DMS114 treated with DMSO at 0.1 percent for 48 hours (cell line): Measurements from ENCODE around the gene STARD13.
"Not testable (repeated sequence)": the region's sequence is repeated elsewhere in the genome, so short reads cannot be mapped to it uniquely, and the experiment has no call there.

Experiments used
- DNase-seq: peaks from one replicate; lab custom pipeline; 2025; ENCODE audit not compliant: unreplicated experiment; lab: John Stamatoyannopoulos, UW

The STARD13 gene

DNA sequence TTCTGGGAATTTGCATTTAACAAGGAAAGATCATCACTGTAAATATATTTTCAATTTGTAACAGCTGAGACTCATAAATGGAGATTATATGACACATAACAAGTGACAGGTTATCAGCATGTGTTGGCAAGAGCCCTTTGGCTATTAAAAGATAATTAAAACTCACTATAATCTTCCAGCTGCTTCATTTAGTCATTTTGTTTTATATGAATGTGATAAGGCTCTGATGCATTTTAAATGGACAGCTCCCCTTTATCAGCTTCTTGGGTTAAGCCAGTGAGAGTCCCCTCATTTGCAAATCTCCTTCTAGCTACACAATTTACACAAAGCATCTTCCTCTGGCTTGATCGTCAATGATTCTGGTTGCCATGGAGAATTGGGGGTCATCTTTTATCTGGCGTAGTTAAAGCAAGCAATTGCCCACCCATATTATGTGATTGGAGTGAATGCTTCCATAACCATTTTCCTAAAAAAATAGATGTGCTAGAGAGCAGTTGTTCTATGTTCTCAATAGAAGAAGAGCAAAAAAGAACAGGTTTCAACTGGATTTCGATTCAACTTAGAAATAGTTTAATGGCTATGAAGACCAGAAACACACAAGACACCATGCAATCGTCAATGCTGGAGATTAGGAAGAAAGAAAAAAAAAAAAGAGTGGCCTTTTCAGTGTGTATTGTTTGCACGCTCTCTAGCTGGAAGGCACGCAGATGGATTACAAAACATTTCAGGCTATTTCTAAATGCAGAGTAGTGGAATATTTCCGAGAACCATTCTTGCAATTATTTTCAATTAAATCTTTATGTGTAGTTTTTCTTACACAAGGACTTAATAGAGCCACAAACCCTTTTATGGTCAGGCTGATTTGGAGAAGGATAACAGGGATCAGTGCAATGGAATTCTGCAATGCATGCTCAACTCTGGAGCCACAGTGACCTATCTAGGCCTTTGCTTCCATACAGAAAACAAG, 27.4 kb downstream of the STARD13 start:
- no peak for DNase-seq

DNA sequence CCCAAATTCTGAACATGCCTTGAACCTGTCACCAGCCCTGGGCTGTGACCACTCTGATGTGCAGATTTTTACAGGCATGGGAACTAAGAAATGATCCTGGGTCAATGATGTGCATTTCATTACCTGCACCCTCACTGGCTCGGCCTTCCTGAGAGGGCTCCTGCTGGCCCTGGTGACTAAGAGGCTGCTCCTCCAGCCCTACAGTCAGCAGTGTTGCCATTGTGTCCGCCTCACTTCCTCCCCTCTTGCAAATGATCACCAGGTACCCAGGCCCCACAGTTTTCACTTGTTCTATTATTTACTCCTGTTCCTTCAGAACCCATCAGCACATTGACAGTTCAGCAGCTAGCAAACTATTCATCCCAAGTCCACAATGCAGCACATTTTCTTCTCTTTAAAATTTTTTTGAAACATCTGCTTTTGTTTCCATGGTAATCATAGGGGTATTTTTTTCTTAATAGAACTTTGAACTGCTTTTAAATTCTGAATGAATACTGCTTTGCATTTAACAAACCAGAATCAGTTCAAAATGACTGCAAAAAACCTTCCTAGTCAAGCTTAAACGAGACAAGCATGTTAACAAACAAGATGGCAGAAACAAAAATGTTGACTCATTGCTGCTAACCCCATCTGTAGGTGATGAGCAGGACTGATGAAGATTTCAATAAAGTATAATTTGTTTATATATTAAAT, 29.3 kb downstream of the STARD13 start:
- DNase-seq: no peak

DNA sequence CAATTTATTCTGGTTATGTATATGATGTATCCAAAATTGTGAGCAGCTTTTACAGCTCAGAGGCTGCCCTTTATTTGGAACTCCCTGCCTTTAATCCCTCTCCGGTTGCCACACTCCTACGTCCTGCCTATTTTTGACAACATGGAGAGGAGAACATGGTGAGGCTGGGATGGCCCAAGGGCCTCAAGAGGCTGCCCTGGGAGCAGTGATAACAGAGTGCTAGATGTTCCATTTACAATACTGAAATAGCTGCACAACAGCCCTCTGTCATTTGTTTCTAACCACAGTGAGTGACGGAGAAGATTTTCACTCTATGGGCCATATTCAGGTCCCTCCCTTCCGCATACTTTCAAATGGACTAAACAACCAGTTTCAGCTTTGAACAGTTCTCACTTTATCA, 33.4 kb downstream of the STARD13 start:
- no peak for DNase-seq

DNA sequence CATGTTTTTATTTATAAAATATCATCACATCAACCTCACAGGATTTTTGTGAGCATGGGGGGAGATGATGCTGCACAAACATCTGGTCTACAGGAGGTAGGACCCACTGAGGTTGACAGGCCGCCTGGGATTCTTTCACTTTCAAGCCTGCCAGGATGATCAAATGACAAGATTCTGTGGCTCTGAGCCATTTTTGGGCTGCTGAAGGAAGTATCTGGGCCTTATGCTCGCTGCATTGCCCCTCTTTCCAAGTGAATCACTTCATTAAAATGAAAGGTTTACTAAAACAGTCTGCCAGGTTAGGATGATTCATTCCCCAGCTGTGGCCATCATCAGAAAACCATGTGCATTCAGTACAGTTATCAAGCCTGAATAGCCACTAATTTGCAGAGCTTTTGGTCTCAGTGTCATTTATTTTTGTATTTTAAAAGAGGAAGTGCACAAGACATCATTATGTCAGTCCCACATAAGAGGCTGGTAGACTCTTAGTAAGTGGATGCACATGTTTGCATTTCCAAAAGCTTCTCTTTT, 34.4 kb downstream of the STARD13 start:
- no peak for DNase-seq

DNA sequence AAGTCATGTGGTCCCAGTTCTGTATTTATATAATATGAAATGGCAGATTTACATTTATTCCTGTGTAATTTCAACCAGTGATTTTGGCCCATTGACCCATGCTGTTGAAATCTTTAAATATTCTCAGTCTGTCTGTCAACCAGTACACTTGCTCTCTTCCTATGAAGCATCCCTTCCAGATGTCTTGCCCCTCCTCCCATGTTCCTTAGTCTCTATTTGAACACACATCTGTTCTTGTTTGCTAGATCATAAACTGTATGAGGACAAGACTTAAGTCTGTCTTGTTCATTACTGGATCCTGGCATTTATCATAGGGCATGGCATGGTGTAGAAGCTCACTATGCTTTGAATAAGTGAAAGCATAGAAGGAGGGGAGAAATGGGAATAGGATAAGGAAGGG, 34.9 kb downstream of the STARD13 start:
- DNase-seq: no peak

DNA sequence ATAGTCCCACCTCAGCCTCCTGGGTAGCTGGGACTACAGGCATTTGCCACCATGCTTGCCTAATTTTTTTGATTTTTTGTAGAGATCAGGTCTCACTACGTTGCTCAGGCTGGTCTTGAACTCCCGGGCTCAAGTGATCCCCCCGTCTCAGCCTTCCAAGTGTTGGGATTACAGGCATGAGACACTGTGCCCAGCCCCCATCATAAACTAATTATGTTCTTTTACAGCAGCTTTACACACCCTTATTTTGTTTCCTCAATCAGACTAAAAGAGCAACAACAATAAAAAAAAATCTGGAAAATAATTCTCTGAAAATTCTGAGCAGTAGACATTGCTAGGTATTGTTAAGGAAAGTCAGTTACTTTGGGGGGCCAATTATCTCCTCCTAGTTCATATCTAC, 35.7 kb downstream of the STARD13 start:
- no peak for DNase-seq

DNA sequence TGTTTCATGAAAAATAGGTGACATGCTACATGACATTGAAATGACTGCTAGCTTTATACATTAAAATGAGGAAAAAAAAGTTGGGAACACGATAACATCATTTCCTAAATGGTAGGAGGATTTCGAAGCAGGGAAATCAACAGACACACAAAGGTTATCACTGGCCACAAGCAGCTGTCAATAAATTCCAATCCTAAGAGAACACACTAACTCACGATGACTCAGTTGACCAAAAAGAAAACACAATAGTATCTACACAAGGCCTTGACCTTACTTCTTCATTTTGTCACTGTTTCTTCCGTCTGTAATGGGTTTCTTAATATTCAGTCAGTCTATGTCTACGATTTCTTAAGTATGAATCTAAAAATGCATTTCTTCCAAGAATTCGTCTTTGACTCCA, 36.5 kb downstream of the STARD13 start:
- DNase-seq: no peak

DNA sequence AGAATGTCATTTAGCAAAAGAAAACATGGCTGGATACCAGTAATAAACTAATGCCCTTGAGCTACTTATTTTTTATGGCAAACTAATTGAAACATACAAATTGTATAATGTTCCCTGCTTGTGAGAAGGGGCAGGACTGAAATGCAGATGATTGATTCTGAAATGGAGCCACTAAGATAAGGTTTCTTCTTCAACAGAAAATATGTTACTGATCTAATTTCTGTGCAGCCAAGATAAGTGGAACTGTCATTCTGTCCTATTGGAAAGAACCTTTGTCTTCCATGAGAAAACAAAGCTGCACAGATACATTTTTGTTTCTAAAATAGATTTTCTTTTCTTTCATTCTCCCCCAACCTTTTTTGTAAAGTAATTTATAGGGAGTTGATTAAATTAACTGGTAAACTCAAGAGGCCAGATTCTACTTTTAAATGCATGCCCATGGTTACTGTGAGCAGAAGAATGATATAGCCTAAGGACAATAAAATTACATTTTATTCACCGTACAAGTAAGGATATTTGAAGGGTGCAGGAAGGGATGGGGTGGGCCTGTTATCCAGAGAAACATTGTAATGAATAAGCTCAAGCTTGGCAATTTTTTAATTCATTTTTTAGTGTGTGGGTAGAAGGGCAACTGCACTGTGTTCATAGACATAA, 39.9 kb downstream of the STARD13 start:
- DNase-seq: no peak

DNA sequence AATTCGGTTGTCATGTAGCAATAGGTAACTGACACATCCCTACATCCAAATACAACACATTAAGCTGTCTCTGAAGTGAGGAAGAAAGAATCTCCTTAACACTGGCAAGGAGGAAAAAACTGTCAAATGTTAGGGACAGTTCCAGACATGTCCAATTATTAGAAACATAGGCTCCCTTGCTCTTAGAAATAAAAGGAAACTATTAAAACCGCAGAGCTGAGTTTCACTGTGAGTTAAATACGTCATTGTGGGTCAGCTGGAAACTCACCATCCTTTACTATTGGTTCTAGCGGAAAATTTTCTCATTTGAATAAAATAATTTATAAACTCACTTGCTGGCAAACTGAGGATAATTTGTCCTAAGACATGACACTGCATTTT, 40.7 kb downstream of the STARD13 start:
- DNase-seq: no peak

DNA sequence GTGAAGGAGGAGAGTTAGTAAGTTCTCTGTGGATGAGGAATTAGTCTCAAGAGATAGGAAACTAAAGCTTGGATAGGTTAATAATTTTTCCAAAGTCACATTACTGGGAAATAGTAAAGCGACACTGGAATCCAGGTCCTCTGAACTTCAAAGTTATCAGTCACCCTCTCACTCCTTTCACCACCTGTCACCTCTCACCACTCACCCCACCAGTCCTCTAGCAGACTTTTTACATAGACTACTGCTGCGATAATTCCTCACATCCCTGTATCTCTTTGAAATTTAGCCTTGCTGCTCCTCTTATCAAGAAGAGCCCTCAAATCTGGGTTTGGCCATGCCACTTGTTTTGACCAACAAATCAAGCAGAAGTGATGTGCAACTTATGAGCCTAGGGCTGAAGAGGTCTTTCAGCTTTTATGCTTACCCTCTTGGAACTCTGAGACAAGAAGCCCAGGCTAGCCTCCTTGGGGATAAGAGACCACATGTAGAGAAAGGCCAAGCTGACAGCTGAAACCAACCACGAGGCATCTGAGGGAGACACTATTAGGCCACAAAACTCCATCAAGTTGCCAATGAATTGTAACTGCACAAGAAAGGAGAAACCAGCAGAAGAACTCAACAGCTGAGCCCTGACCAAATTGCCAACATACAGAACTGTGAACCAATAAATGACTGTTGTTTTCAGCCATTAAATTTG, 41.2 kb downstream of the STARD13 start:
- no peak for DNase-seq

DNA sequence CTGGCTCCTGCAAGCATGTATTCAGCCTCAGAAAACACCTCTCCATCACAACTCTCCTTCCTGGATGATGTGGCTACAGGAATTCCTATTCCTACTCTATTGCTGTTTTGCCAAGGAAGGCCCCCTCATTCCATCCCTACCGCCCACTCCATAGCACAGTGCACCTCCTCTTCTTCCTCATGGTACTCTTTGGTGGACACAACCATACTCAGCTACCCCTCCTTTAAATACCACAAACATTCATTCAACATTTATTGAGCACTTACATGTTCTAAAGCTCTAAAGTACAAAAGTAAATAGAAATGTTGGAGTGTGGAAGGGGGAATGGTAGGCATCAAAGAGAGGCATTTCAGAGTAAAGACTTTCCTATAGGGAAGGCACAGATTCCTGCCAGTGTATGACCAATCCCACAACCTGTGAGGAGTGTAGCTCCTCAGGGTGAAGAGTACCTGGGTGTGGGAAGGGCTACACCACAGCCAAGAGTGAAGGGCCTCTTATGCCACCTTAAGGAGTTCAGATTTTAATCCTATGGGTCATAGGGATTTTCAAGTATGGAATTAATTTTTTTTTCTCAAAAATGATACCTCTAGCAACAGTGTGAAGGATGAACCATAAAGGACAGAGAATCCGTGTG, 42.5 kb downstream of the STARD13 start:
- DNase-seq: no peak

DNA sequence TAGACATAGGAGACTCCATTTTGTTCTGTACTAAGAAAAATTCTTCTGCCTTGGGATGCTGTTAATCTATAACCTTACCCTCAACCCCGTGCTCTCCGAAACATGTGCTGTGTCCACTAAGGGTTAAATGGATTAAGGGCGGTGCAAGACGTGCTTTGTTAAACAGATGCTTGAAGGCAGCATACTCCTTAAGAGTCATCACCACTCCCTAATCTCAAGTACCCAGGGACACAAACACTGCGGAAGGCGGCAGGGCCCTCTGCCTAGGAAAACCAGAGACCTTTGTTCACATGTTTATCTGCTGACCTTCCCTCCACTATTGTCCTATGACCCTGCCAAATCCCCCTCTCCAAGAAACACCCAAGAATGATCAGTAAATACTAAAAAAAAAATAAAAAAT, 43.2 kb downstream of the STARD13 start:
- DNase-seq: not testable (repeated sequence)

DNA sequence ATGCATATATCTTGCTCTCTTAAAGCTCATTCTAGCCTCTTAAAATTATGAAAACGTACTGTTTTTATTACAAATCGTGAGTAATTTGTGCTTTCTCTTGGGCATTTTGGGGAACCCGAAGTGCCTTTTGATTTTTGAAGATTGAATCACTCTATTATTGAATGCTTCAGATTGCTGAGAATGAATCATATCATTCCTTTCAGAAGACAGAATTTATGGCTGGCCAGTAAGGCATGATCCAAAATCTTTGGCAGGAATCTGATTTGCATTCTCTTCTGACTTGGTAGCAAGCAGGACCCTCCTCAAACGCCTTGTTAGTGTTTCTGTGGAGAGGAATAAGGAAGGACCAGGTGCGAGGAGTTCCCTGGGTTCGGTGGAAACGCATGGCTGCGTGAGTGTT, 49.5 kb downstream of the STARD13 start:
- no peak for DNase-seq

DNA sequence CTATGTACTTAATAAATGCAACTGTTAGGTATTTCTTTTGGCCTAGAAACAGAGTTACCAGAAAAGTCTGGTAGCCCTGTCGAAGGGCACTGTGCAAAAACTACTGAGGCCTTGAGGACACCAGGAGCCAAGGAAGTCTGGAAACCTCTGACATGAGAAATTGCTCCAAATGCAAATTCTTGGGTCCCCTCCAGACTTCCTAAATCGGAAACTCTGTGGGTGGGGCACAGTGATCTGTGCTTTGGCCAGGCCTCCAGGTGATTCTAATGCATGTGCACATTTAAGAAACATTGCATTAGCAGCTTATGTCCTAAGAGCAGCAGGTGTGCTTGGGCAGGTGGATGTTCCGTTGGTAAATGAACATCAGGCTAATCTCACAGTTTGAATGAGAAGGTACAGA, 50.0 kb downstream of the STARD13 start:
- no peak for DNase-seq

DNA sequence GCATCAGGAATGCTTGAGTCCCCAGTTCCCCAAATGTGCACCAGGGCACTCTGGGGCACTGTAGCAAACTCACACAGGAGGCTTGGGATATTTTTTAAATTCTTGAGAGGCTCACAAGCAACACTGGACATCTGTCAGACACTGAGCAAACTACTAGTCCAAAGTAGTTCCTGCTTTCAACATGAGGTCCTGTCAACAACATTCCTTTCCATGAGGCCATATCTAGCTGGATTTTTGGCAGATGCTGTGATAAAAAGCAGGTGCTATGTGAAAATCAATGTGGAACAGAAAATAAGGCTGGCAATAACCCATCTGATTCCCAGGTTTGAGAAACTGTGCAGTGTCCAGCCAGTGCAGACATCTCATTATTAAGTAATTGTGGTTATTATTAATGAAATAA, 50.5 kb downstream of the STARD13 start:
- DNase-seq: no peak

DNA sequence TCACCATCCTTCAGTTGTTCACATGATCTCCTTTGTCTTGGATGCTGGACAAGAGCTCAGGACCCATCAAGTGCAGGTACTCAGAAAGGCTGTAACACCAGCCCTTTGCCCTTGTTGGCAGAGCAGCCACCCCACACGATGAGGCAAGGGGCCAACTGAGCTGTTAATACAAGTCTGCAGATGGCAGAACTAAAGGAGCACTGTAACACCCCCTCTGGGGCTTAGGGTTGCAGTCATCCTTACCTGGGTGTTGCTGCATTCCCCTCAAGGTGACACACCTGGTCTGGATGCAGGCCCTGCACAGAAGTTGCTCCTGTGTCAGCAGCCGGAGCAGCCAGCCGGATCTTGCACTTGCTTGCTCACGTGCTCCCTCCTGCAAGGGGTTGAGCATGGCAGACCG, 52.0 kb downstream of the STARD13 start:
- no peak for DNase-seq

DNA sequence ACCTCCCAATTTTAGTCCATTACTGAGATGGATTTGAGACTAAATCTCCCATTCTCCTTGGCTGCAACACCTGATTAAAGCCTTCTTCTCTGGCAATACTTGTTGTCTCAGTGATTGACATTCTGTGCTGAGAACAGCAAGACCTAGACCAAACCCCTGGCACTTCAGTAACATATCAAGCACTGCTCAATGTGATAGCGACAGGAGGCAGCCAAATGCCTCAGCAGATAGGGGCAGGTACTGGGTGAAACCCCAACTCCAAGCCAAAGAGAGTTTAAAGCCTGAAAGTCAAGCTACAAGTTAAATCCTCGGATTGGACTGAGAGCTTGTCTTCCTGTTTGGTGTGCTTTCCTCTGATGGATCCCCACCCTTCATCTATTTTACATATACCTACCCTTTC, 52.7 kb downstream of the STARD13 start:
- DNase-seq: no peak

DNA sequence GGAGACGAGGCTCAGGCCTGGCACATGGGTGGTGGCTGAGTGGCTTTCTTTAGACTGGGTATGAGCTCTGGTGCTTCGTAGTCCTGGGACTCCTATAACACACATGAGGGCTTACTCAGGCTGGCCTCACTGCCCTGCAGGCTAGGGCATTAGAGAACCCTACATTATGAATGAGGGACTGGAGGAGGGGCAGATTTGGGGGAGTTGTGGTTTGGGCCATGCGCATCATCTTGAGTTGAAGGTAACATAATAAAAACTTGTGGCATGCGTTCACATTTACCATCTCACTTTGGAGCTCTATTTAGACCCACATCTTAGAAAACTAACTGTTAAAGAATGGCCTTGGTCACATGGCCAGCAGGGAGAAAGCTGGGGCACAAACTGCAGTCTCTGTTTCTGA, 54.2 kb downstream of the STARD13 start:
- DNase-seq: no peak

DNA sequence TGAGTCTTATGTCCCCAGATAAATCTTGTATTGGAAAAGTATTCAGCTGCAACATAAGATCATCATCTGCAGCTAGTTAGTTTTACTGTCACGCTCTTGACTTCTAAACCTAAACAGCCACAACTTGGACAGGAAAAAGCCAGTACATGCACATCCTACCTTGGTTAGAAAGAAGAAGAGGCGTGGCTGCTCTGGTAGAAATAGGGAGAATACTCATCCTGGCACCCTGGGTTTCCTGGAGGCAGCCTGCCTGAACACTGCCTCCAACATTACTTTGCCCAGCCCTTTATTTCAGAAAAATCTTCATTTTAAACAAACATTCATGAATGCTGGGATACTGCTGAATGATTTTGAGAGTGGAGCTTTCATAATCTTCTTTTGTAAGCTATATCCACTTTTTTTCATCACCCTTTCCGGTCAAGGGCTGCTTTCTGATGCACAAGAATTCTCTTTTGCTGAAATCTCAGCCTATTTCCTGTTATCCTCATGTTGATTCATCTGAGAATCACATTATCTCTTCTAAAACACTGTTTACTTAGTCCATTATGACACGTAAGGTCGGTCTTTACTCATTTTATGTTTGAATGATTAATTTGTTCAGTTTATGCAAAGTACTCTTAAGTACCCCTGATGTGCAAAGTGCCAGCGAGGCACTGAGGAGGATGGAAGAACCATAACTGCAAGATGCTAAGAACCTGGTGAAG, 55.2 kb downstream of the STARD13 start:
- no peak for DNase-seq
